HG03457 (cell line): Measurements from ENCODE around the gene GLIS1.

Experiments
- ATAC-seq: cut with Tn5 transposase; IDR thresholded peaks from one replicate; pipeline ENCODE4 v1.9.1; 2021; ENCODE audit warnings: moderate number of reproducible peaks; ENCODE audit not compliant: unreplicated experiment

Gene GLIS1

DNA sequence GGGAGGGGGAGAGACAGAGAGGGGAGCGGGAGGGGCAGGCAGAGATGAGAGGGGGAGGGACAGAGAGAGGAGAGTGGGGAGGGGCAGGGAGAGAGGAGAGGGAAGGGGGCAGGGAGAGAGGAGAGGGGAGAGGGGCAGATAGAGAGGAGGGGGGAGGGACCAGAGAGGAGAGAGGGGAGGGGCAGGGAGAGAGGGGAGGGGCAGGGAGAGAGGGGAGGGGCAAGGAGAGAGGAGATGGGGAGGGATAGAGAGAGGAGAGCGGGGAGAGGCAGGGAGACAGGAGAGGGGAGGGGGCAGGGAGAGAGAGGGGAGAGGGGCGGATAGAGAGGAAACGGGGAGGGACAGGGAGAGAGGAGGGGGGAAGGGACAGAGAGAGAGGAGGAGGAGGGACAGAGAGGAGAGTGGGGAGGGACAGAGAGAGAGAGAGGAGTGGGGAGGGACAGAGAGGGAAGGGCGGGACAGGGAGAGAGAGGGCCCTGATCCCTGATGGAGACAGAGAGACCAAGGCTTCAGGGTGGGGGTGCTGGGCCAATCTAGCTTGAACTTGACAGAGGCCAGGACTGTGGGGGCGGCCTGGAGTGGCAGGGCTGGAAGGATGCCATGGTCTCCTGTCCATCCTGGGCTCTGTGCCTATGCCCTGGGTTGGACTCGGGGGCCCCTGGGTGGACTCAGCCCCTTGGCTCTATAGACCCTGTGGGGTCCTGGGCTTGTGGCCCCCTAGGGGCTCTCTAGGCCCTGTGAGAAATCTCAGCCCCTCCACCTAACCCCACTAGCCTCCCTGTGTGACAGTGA is 236.1 kb downstream of the GLIS1 start:
- ATAC-seq: no peak

DNA sequence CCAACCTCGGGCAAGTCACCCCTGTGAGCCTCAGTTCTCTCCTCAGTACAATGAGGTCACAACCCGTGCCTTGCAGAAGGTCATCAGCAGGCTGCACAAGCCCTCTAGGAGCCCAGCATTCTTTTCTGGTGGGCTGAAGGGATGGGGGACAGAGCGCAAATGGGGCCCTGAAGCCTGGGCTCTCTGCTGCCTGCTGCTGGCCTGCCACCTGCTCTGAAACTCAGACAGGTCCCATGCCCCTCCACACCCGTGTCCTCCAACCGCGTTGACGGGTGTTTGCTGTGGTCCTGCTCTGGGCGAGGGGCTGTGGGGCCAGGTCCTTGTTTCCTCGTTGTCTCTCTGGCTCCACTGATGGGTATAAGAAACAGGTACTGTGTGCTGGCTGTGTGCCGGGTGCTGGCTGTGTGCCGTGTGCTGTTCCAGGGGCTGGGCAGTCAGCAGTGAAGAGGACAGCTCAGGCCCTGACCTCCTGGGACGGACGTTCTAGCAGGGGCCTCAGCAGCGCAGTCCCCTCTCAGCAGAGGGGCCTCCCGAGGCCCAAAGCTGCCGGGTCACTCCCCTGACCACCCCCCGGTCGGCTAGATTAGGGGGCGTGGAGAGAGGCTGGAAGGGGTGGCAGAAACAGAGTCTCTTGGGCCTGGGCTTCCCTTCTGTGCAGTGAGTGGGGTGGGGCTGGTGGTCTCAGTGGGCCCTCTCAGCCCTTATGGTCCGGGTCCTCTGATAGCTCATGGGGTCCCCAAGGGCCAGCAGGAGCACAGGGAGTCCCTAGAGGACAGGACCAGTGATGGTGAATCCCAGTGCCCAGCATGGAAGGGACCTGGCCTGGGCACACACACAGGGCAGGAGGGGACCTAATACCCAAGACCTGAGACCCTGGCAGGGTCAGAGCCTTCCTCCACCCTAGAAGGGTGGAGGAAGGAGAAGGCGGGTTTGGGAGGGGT is 237.6 kb downstream of the GLIS1 start:
- no peak for ATAC-seq

DNA sequence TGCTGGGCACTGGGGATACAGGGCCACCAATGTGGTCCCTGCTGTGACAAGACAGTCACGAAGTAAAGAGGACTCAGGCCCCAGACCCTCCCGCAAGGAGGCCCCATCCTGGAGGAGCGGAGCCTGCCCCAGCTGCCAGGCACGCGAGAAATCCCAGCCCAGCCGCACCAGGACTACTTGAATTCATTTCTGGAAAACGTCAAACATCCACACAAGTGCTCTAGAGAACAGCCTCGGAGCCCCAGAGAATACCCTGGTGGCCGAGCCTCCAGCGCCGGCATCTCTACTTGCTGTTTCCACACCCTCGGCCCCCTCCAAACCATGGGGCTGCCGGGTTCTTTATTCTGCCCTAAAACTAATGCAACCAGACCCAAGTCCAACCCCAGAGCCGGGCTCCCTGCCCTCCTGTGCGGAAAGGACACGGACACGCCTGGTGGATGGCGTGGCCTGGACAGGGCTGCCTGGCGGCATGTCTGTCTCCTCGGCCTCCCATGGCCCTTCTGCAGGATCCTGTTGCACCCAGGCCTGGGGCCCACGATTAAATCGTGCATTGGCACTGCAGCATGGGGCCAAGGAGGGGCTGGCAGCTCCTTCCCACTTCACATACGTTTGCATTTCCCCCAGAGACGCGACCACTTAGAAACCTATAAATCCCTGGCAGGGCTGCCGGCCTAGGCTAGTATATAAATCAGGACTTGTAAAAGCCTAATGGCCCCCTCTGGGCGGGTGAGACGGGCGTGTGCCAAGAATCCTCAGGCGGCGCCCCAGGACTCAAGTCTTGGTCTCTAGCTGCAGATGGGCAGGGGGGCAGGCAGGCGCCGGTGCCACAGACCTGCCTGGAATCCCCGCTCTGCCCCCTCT is 238.5 kb downstream of the GLIS1 start:
- ATAC-seq: no peak

DNA sequence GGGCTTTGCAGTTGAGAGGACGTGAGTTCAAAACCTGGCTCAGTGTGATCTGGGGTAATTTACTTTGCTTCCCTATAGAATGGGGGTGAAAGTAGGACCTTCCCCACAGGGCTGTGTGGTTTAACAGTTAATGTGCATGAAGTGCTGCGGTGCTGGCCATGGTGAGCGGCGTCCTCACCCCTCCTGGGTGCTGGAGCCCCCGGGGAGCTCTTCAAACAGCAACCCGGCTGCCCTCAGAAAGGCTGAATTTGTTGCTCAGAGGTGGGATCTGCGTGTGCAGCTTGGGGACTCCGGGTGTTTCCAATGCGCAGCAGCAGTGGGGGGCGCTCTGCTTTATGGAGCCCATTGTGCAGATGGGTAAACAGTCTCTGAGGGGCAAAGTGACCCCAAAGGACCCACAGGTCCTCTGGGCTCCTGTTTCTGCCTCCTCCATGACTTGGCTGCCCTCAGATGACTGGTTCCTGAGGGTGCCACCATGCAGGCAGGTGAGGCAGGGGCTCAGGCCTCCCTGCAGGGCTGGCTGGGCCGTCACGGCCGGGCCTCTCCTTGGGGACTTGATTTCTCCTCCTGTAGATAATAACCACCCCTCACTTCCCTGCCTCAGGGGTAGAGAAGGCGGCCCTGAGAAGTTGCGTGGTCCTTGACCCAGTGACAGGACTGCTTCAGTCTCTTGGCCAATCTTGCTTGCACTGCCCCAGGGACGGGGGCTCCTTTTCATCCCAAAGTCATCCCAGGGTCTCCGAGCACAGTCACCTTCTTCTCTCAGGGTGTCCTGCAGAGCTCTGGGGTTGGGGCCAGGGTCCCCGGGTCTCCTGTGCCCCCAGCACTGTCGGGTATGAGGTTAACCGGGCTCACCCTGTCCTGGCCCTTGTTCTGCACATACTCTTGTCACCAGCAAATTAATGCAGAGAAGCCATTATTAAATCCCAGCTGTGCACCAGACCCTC is 239.4 kb downstream of the GLIS1 start:
- ATAC-seq: no peak

DNA sequence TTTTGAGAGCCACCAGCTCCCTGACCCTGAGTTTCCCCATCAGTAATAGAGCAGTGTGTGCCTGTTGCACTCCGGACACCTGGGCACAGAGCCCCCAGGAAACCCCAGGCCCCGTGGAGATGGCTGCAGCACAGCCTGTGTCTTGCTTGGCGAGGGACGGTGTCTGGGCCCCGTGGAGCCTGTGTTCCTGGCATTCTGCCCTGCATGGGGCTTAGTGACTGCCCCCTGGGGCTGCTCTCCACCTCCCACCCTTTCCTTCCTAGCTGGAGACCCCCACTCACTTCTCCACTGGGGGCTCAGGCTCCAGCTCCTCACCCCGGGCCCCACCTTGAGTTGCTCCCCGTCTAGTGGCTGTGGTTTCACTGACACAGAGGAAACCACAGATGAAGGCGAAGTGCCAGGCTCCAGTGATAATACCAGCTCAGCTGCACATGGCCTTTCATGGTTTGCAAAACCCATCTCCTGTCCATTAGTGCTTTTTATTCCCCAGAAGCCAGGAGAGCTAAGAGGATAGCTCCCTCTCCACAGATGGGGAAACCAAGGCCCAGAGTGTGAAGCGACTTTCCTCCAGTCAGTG is 240.3 kb downstream of the GLIS1 start:
- ATAC-seq: no peak

DNA sequence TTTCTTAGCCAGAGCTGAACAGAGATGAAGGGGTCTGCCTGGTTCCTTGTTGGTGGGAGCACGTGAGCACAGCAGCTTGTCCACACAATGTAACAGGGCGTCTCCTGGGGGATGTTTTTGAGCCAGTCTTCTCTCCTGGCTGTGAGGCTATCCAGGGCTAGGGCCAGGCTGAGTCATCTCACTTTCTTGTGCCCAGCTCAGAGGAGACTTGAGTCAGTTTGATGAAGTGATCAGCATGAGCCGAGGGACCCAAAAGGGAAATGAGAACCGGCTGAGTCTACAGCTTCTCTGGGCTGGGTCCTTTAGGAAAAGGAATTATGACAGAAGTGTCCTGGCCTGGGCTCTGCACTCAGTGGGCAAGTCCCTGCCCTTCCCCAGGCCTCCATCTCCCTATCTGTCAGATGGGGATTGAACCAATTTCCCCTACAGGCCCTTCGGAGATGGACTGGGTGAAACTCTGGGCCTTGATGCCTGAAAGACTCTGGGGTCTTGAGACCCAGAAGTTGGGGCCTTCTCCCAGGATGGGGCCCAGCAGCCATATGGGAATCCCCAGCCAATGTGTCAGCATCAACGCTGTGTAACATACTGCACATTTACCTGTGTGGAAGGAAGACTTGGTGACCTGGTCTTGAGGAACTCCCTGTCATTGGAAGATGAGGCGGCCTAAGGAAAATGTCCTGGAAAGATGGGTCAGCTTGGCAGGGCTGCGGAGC is 243.2 kb downstream of the GLIS1 start:
- ATAC-seq: no peak

DNA sequence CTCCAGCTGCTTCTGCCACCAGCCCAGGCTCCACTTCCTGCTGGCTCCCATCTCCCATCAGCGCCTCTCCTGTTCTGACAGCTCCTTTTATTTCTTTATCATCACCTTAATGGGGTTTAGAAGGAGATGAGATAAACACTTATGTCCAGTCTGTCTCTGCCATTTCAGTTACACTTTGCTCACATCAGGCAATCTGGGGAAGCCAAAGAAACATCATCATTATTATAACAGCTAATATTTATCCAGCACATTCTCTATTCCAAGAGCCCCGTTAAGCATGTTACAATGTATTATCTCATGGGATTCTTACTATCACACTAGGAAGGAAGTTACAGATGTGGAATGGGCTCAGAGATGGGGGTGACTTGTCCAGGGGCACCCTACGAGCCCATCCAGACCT is 248.6 kb downstream of the GLIS1 start:
- no peak for ATAC-seq

DNA sequence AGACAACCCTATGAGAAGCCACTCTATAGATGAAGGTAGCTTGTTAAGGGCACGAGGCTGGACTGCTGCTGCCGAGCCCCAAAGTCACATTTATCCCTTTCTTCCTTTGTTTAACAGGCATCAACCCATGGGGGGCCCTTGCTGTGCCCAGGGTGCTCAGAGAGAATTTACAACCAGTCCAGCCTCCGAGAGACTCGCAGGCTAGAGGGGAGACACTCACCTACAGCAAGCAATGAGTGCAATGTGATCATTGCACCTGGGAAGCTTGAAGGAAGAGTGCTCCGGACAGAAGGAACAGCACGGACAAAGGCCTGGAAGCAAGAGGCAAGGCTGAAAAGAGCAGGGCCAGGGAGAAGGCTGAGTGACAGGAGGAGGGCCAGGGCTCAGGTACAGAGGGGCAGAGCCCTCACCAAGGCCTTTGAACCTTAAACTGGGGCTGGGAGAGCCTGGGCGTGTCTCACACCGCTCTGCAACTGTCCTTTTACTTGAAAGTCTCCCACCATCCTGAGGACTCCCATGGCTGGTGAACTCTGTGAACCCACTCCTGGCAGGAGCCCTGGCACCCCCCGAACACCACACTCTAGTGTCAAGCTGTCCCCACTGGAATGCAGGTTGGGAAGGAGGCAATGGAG is 252.5 kb downstream of the GLIS1 start:
- ATAC-seq: no peak

DNA sequence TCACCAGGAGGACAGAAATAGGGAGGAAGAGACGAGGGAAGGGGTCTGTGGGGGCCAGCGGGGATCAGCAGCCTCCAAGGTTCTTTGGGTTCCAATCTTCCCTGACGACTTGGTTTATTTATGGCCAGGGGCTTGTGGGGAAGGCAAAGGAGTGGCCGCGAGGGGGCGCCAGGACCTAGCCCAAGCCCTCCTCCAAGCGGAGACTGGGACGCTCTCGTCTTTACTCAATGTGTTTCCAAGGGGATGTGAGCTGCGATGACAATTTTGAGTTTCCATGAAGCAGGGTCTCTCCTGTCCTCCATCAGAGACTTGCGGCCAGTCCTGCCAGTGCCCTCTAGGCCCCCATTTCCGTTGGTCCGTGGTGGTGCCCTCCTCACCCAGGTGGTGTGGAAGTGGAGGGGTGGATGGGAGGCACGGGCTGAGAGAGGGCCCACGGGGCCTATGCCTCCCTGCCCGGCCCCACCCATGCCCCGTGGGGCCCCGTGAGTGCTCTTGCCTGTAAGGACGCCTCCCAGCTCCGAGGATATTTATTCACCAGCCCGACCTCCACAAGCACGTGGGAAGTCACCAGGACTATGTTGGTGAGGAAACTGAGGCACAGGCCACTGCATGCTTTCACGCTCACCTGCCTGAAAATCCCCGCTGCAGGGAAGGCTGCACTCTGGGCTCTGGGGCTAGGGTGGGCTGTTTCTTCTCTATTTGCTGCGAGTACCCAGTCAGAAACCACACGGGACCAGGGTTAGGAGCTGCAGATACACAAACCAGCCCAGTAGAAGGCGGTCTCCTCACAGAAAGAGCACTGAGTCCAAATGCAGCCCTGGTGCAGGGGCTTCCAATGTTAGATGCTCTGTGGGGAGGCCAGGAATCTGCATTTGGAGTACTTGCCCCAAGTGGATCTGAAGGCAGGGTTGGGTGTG is 253.2 kb downstream of the GLIS1 start:
- no peak for ATAC-seq

DNA sequence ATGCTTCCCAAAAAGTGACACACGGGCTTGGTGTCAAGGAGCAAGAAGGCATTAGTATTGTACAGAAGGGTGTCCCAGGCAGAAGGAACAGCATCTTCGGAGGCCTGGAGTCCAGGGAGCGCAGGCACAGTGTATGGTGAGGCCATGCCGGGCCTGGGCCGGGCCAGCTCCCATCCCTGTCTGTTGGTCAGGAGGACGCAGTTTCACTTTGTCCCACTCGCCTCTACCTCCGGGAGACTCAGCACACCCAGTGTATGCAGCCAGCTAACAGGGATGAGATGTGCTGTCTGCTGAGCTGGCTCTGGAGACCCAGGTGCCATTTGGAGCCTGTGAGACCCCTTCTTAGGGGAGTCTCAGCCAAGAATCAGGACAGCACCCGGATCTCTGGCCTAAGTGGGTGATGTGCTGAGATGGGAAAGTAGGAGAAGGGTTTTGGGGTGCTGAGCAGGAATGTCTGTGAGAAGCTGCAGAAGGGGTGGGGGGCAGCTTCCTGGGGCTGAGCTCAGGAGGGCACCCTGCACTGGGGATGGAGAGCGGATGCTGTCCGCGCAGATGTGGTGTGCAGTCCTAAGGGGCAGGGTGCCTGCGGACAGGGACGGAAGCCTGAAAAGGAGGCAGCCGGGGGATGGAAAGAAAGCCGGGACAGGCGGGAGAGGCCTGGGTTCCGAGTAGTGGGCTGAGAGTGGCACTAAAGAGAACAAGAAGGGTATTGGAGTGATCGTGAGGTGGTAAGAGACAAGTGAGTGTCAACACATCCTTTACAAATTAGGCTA is 254.1 kb downstream of the GLIS1 start:
- no peak for ATAC-seq

DNA sequence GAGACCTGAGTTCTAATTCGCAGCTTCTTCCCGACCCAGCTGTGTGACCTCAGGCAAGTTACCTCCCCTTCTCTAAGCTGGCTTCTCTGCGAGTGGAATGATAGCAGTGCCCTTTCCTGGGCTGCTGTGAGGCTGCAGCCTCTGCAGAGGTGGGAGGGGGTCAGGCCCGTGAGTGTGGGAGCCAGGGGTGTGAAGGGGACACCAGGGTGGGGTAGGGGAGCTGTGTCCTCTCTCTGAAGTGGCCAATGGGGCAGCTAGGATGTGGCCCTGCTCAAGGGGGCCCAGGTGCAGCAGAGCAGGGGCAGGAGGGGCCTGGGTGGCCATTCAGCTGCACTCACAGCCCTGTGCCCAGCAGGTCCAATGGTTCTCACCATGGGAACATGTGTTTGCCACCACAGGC is 255.3 kb downstream of the GLIS1 start:
- no peak for ATAC-seq

DNA sequence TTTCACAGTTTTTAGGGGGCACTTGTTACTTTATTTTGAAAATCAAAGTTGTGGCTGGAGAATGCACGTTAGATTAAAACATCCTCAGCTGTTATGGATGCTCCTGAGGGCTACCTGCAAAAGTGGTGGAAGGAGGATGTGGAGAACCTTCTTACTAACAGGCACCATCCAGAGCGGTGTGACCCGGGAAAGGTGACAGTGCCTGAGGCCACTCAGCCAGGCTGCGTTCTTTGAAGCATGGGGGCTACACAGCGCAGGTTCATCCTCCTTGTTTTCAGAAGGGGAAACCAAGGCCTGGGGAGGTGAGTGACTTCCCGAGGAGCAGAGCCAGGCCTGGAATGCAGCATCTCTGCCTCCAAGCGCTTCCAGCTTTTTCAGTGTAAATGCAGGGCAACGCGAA is 255.8 kb downstream of the GLIS1 start:
- no peak for ATAC-seq

DNA sequence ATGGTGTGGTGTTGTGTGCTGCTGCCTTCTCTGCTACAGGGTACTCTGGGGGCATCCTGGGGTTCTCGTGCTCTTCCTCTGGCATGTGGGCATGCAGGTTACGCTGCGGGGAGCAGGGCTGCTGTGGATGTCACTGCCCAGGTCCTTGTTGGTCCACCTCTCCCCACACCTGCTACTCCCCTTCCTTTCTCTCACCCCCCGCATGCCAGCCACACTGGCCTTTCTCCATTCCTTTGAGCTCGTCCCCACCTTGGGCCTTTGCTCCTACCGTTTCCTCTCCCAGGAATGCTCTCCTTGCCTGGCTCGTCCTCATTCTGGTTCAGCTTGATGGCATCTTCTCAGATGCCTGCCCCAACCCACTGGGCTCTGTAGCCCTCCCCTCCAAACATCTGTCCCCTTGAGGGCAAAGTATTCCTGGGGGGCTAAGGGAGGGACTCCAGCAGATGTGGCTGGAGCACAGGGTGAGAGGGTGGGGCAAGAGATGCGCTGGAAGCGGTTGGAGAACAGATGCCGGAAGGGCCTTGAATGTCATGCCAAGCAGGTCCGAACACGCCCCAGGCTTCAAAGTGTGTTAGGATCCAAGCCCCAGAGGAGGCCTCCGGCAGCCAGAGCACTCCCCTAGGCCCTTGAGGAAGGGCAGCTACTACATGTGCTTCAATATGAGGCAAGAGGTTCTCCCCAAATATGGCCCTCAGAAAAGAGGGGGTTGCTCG is 256.4 kb downstream of the GLIS1 start:
- no peak for ATAC-seq

DNA sequence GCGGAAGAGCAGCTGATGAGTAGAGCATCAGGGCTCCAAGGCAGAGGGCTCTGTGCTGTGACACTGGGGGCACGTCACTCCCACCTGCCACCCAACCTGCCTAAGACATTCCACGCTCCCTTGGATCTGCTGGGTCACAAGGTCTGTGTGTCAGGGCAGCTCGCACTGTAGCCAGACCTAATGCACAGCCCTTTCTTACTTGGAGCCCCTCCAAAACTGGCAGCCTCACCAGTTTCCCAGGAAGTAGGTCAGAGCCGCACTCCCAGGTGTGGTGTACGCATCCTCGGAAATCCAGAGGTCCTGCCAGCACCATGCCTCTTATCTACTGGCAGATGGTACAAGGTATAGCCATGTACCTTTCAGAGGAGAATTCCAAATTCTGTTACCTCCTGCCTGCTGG is 257.5 kb downstream of the GLIS1 start:
- no peak for ATAC-seq

DNA sequence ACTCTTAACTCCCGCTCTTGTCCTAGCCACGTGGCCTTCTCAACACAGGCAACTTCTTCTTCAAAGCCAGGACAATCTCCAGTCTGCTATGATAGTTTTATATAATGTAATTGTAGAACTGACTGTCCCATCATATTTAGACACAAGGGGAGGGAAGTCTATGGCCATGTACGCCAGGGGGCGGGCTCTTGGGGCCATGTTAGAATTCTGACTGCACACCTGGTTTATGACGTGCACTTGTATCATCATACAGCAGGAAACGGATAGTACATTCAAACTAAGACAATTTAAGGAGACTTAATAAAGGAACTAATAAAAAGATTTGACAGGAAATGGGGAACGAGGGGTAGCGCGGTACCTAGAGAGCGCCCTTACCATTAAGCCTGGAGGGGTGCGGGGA is 258.3 kb downstream of the GLIS1 start:
- ATAC-seq: no peak

DNA sequence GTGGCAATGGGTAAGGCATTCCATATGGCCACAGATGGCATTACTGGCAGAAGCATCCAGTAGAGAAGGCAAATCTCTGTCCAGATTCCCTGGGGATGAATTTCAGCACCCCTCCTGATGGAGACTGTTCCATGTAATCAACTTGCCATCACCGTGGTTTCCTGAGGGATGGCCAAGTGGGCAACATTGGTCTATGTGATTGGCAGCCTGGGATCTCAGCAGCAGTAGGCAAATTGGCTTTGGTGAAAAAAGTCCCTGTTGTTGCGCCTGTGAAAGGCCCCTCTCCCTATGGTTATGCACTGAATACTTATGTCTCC is 260.5 kb downstream of the GLIS1 start:
- ATAC-seq: no peak
